Measurements from ENCODE around the gene CUL5.

GRCh38 chr11:108034952-108035351 is 26.3 kb downstream of the CUL5 start:
- TF ChIP-seq POLR2AphosphoS5 (IDR thresholded peaks at IDR 0.05; ENCODE audit: low read depth, low read length): no peak
- no peak for TF ChIP-seq POLR2A (IDR thresholded peaks at IDR 0.05; ENCODE audit: low read depth, low read length)
- TF ChIP-seq TAF1 (IDR thresholded peaks at IDR 0.05; ENCODE audit: low read depth, low read length): no peak
- TF ChIP-seq POU2F2 (IDR thresholded peaks at IDR 0.05; ENCODE audit: low read depth, low read length): no peak
- TF ChIP-seq SPI1 (IDR thresholded peaks at IDR 0.05; ENCODE audit: low read depth, low read length): no peak
